ENCODE results near the gene FAS. TPM values are rescaled to one million over a fixed set of nuclear protein-coding genes. Genes with fewer than 3 reads are reported as not detected.

The FAS gene
- polyA plus RNA-seq, 1 of the 3 experiments (the other 2 are of a cell fraction) = 31.5 TPM

- WGBS (ENCODE audit: low lambda C conversion rate) = 78% methylated on average over 5 of the region's 5 CpGs
- no peak for DNase-seq
- CTCF ChIA-PET = interaction anchor here (0.9 to 1.5 kb wide), 4 partner anchors 8 to 153 kb away, joined by 3 read pairs; no protein-coding TSS in a partner anchor
- Histone ChIP-seq H3K9ac (no peak overlapping the region), H3K4me3 (ENCODE audit: low read depth in 2 of 2, low read length in 1 of 2) (no peak overlapping the region), H3K27ac (ENCODE audit: low read depth in 2 of 2, low read length in 1 of 2) (no peak overlapping the region), H3K27me3 (ENCODE audit: insufficient read depth) (no peaks in the 10 kb centered on the region), H4K20me1 (ENCODE audit: insufficient read depth) (no peaks in the 10 kb centered on the region), H3K9me2 (no peaks in the 10 kb centered on the region), H3K4me1 (ENCODE audit: control insufficient read depth in 1 of 2, insufficient read depth in 2 of 2, low read depth in 1 of 2, low read length in 1 of 2) (no peaks in the 10 kb centered on the region), H3F3A (replicated peaks; ENCODE audit: insufficient read depth) (no peaks in the 10 kb centered on the region), H3K4me2 (no peak overlapping the region), H3K79me2 (ENCODE audit: insufficient read depth) (no peaks in the 10 kb centered on the region), H2AFZ (ENCODE audit: low read depth) (no peak overlapping the region), H3K36me3 (replicated peaks in 1 of 2; ENCODE audit: control insufficient read depth in 1 of 2, insufficient read depth in 2 of 2, low read length in 1 of 2) (no peaks in the 10 kb centered on the region), H3K9me3 (no peaks in the 10 kb centered on the region)
- POLR2A ChIA-PET = no interaction called here
- TF ChIP-seq EZH2phosphoT487 (IDR thresholded peaks at IDR 0.05; ENCODE audit: borderline replicate concordance, low read depth) = no peak
- TF ChIP-seq NRF1 (IDR thresholded peaks at IDR 0.05; ENCODE audit: low read depth, low read length) = no peak
- TF ChIP-seq GATA2 (CRISPR knock-in tag; IDR thresholded peaks at IDR 0.05) = no peak
- no peak for TF ChIP-seq MEF2A (IDR thresholded peaks at IDR 0.05; ENCODE audit: borderline replicate concordance, low read depth)
- no peak for TF ChIP-seq JUND (IDR thresholded peaks at IDR 0.05)
- no peak for TF ChIP-seq TAF1 (IDR thresholded peaks at IDR 0.05; ENCODE audit: borderline replicate concordance, low read depth, low read length)
- TF ChIP-seq USF1 (IDR thresholded peaks at IDR 0.05; ENCODE audit: borderline replicate concordance, low read depth) = no peak
- TF ChIP-seq ZBTB33 (IDR thresholded peaks at IDR 0.05; ENCODE audit: borderline replicate concordance, low read depth) = no peak
- TF ChIP-seq USF2 (IDR thresholded peaks at IDR 0.05; ENCODE audit: borderline replicate concordance, low read depth, low read length) = no peak
- TF ChIP-seq, protein P1, sequence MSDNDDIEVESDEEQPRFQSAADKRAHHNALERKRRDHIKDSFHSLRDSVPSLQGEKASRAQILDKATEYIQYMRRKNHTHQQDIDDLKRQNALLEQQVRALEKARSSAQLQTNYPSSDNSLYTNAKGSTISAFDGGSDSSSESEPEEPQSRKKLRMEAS (IDR thresholded peaks at IDR 0.05; ENCODE audit: low read depth) = no peak
- TF ChIP-seq TEAD4 (IDR thresholded peaks at IDR 0.05; ENCODE audit: borderline replicate concordance, insufficient read depth) = no peak
- TF ChIP-seq POLR2AphosphoS5 (IDR thresholded peaks at IDR 0.05; ENCODE audit: low read depth, low read length) = no peak
- no peak for TF ChIP-seq RCOR1 (IDR thresholded peaks at IDR 0.05; ENCODE audit: low read length)
- no peak for TF ChIP-seq MXI1 (IDR thresholded peaks at IDR 0.05; ENCODE audit: low read depth, low read length)
- TF ChIP-seq, protein P2, sequence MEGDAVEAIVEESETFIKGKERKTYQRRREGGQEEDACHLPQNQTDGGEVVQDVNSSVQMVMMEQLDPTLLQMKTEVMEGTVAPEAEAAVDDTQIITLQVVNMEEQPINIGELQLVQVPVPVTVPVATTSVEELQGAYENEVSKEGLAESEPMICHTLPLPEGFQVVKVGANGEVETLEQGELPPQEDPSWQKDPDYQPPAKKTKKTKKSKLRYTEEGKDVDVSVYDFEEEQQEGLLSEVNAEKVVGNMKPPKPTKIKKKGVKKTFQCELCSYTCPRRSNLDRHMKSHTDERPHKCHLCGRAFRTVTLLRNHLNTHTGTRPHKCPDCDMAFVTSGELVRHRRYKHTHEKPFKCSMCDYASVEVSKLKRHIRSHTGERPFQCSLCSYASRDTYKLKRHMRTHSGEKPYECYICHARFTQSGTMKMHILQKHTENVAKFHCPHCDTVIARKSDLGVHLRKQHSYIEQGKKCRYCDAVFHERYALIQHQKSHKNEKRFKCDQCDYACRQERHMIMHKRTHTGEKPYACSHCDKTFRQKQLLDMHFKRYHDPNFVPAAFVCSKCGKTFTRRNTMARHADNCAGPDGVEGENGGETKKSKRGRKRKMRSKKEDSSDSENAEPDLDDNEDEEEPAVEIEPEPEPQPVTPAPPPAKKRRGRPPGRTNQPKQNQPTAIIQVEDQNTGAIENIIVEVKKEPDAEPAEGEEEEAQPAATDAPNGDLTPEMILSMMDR (IDR thresholded peaks at IDR 0.05) = no peak
- TF ChIP-seq RFX5 (IDR thresholded peaks at IDR 0.05; ENCODE audit: low read length) = no peak
- no peak for TF ChIP-seq TCF12 (IDR thresholded peaks at IDR 0.05)
- no peak for TF ChIP-seq NFIC (IDR thresholded peaks at IDR 0.05; ENCODE audit: borderline replicate concordance)
- no peak for TF ChIP-seq ELF1 (IDR thresholded peaks at IDR 0.05)
These were observed 64.6 kb downstream of the FAS start for GRCh38 chr10:89055159-89055558.
